Fibroblast of lung (primary cell): ENCODE measurements around the gene LAMTOR1. TPM values are rescaled to one million over a fixed set of nuclear protein-coding genes. Genes with fewer than 3 reads are reported as not detected.

Experiments
- DNase-seq, 2 donors: peaks; one replicate each; pipeline versions ENCODE4 v3.0.0 to v3.0.0-alpha.2; 2010; ENCODE audit warnings: low read depth in 2 of 2
- H2AFZ ChIP-seq: 2 replicates; pipeline ENCODE4 v1.5.1; 2012; ENCODE audit warnings: low read length, control low read depth, inconsistent platforms
- H3K27ac ChIP-seq: 2 replicates; pipeline ENCODE4 v1.5.1; 2011; ENCODE audit warnings: low read length, control low read depth; ENCODE audit not compliant: insufficient read depth
- H3K27me3 ChIP-seq: 2 replicates; pipeline ENCODE4 v1.5.1; 2011; ENCODE audit warnings: mild to moderate bottlenecking, low read length; ENCODE audit not compliant: control insufficient read depth, insufficient read depth
- H3K36me3 ChIP-seq: 2 replicates; pipeline ENCODE4 v1.5.1; 2011; ENCODE audit warnings: low read length; ENCODE audit not compliant: control insufficient read depth, insufficient read depth
- H3K4me1 ChIP-seq: 2 replicates; pipeline ENCODE4 v1.5.1; 2011; ENCODE audit warnings: low read length; ENCODE audit not compliant: control insufficient read depth, insufficient read depth; ENCODE audit errors: extremely low read depth
- H3K4me2 ChIP-seq: 2 replicates; pipeline ENCODE4 v1.5.1; 2011; ENCODE audit warnings: low read length, control low read depth; ENCODE audit not compliant: insufficient read depth; ENCODE audit errors: extremely low read depth
- H3K4me3 ChIP-seq, 4 experiments: fragments of 200-600 bp in 1 of 4; sonication (generic) in 1 of 4; replicated peaks in 1 of 4; 2 replicates each; pipeline ENCODE4 v1.5.1; 2011 to 2016; ENCODE audit warnings: low read length in 4 of 4, low read depth in 3 of 4, mild to moderate bottlenecking in 3 of 4, control low read depth in 2 of 4, inconsistent platforms in 1 of 4, mixed read lengths in 1 of 4; ENCODE audit not compliant: insufficient read depth in 1 of 4; ENCODE audit errors: control extremely low read depth in 1 of 4
- H3K79me2 ChIP-seq: 2 replicates; pipeline ENCODE4 v1.5.1; 2012; ENCODE audit warnings: mild to moderate bottlenecking, low read length, inconsistent platforms; ENCODE audit not compliant: control insufficient read depth, insufficient read depth
- H3K9ac ChIP-seq: 2 replicates; pipeline ENCODE4 v1.5.1; 2011; ENCODE audit warnings: mild to moderate bottlenecking, low read length, control low read depth; ENCODE audit not compliant: insufficient read depth
- H3K9me3 ChIP-seq: 2 replicates; pipeline ENCODE4 v1.5.1; 2012; ENCODE audit warnings: low read depth, low read length; ENCODE audit not compliant: control insufficient read depth, insufficient read depth
- H4K20me1 ChIP-seq: 2 replicates; pipeline ENCODE4 v1.5.1; 2011; ENCODE audit warnings: low read length; ENCODE audit not compliant: control insufficient read depth, insufficient read depth; ENCODE audit errors: extremely low read depth
- EZH2 ChIP-seq: IDR thresholded peaks from 2 replicates; pipeline ENCODE4 v1.5.1; 2012; ENCODE audit warnings: low read length, control low read depth, mild to moderate bottlenecking; ENCODE audit errors: missing control alignments
- polyA plus RNA-seq, 2 donors: library from polyadenylated mRNA; depleted of rRNA in 1 of 2; stranded (reverse) in 1 of 2; unstranded in 1 of 2; fragments of >200 nt; gene quantifications; 2 replicates each; pipeline ENCODE4 v1.2.1, GENCODE V29; 2011 to 2012; ENCODE audit warnings: missing spikeins in 1 of 2
- total RNA-seq: library from RNA; depleted of rRNA; stranded (reverse); fragments of >200 nt; gene quantifications from 2 replicates; pipeline ENCODE4 v1.2.1, GENCODE V29; 2014
- TF ChIP-seq, protein P1 (sequence below), 2 donors: IDR thresholded peaks in 1 of 2; conservative IDR thresholded peaks in 1 of 2; 1 replicate in 1 of 2; 2 replicates in 1 of 2; pipeline ENCODE4 v1.5.1; 2011 to 2012; ENCODE audit warnings: low read length in 2 of 2, control low read depth in 1 of 2, inconsistent platforms in 1 of 2, low read depth in 1 of 2, mild to moderate bottlenecking in 1 of 2

The LAMTOR1 gene
- total and polyA plus RNA-seq, 2 donors (not counting 1 experiment from before 2014, with no cell fraction given): 90.3 to 137 TPM

DNA sequence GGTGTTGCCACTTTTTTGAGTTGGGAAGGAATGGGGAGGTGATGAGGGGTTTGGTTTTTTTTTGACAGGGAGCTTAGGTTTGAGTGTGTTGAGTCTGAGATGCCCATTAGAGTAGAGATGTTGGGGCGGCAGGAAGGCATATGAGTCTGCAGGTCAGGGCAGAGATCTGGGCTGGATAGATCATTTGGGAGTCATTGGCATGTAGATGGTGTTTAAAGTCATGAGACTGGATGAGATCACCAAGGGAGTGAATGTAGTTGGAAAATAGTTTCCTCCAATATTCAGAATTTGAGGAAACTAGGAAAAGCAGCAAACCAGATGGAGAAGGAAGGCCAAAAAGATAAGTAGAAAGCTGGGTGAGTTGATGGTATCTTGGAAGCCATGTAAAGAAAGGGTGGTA, 11.5 kb upstream of the LAMTOR1 start:
- Histone ChIP-seq H3K9me3 (no peaks in the 10 kb centered on the region), H3K27ac (peak overlapping the region; percentile 41), H3K9ac (no peak overlapping the region), H3K79me2 (no peaks in the 10 kb centered on the region), H3K4me3 (no peak overlapping the region), H3K4me2 (no peak overlapping the region), H3K4me1 (peaks cover 8% of the 10 kb centered on the region), H3K36me3 (no peaks in the 10 kb centered on the region), H3K27me3 (no peaks in the 10 kb centered on the region), H4K20me1 (no peaks in the 10 kb centered on the region), H2AFZ (peak overlapping the region; percentile 8)
- TF ChIP-seq, protein P1, sequence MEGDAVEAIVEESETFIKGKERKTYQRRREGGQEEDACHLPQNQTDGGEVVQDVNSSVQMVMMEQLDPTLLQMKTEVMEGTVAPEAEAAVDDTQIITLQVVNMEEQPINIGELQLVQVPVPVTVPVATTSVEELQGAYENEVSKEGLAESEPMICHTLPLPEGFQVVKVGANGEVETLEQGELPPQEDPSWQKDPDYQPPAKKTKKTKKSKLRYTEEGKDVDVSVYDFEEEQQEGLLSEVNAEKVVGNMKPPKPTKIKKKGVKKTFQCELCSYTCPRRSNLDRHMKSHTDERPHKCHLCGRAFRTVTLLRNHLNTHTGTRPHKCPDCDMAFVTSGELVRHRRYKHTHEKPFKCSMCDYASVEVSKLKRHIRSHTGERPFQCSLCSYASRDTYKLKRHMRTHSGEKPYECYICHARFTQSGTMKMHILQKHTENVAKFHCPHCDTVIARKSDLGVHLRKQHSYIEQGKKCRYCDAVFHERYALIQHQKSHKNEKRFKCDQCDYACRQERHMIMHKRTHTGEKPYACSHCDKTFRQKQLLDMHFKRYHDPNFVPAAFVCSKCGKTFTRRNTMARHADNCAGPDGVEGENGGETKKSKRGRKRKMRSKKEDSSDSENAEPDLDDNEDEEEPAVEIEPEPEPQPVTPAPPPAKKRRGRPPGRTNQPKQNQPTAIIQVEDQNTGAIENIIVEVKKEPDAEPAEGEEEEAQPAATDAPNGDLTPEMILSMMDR (conservative IDR thresholded peaks at IDR 0.05 in 1 of 2, IDR thresholded peaks at IDR 0.05 in 1 of 2; ENCODE audit: low read depth in 1 of 2, low read length in 2 of 2): no peak
- TF ChIP-seq EZH2: no peak
- no peak for DNase-seq

DNA sequence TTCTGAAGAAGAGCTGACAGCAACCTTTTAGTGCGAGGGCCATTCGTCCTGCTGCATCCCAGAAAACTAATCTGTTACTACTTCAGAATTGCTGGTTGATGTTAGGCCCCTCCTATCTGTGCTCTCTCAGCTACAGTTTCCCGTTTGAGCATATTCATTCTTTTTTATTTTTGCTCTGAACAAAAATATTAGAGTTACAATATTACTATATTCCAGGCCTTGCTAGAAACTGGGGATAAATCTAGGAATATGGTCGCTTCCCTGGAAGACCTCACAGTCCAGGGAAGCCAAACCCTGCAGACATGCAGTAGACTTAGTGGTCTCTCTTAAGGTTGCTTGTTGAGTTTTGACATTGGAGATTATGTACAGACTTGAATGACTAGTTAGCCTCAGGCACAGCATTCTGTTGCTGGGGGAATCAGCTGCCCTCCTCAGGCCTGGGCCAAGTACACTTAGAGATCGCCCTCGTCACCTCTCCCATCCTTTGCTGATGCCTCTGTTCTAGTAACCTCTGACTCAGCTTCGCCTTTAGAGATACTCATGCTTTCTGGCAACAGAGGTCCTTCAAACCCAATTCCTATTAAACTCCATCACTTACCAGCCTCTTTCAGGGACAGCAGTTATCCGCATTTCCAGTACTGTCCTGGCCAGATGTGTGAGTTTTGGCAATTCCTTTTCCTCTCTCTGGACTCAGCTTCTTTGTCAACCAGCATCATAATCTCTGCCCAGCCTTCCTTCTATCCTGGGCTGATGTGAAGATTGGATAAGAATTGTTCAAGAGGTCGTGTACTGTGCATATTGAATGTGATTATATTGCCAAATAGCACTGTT, 10.1 kb upstream of the LAMTOR1 start:
- H3K27me3 ChIP-seq: no peaks in the 10 kb centered on the region
- H3K79me2 ChIP-seq: no peaks in the 10 kb centered on the region
- H3K36me3 ChIP-seq: no peaks in the 10 kb centered on the region
- H3K27ac ChIP-seq: peak overlapping the region; percentile 97
- peaks cover 8% of the 10 kb centered on the region for H3K4me1 ChIP-seq
- no peaks in the 10 kb centered on the region for H4K20me1 ChIP-seq
- peak overlapping the region; percentile 94 for H3K4me2 ChIP-seq
- no peak for TF ChIP-seq EZH2
- H2AFZ ChIP-seq: peak overlapping the region; percentile 88
- H3K4me3 ChIP-seq: peak overlapping the region; percentile 62 to 82 (median 66)
- peak in 1 of 2 donors; percentile 9 for DNase-seq
- no peaks in the 10 kb centered on the region for H3K9me3 ChIP-seq
- peak overlapping the region; percentile 65 for H3K9ac ChIP-seq

DNA sequence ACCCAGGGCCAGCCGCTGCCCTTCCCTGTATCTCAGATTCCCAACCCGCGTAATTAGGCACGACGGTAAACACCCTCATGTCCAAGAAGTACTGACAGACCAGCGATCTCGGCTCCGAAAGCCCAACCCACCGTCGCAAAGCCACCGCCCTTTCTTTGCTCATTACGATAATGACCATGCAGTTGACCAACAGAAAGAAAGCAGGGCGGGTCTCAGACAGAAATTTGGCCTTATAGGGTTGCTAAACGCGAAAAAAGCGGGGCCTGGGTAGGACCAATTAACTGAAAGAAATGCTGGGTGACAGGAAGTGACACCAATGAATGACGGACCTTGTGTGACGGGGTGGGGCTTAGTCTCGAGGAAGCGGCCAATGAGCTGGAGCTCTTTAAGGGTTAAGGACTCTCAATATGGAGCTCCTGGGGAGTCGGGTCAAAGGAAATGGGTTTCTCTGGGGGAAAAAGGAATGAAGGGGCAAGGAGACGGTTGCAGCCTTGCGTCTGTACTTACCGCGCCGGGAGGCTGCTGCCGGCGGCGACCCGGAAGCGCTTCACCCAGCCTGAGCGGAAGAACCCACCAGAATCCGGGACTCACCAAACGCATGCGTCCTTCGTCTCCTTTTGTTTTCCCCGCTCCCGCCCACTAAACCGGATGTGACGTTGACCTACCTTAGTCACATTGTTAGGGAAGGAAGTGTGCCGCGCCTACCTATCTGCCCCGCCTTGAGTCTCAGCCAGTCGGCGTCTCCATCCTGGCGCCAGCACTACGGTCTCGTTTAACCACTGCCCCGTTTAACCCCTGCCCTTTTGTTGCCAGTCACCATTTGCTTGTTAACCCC, 9.3 kb upstream of the LAMTOR1 start, which contains the start of gene ANAPC15:
ANAPC15 (minus strand) TSS at position 553 of the 835 bp plus-strand sequence. CDS start 1,419 bp downstream, outside the sequence.
- Histone ChIP-seq H4K20me1 (no peaks in the 10 kb centered on the region), H3K27me3 (no peaks in the 10 kb centered on the region), H3K4me1 (peaks cover 8% of the 10 kb centered on the region), H3K79me2 (no peaks in the 10 kb centered on the region), H2AFZ (peak within 1 kb of the TSS; percentile 88), H3K9me3 (no peaks in the 10 kb centered on the region), H3K4me3 (peak within 1 kb of the TSS; percentile 62 to 82 (median 66)), H3K4me2 (peak within 1 kb of the TSS; percentile 94), H3K9ac (peak within 1 kb of the TSS; percentile 93), H3K27ac (peak within 1 kb of the TSS; percentile 97), H3K36me3 (no peaks in the 10 kb centered on the region)
- peak; percentile 99 to 100 for DNase-seq
- TF ChIP-seq, protein P1 (conservative IDR thresholded peaks at IDR 0.05 in 1 of 2, IDR thresholded peaks at IDR 0.05 in 1 of 2; ENCODE audit: low read depth in 1 of 2, low read length in 2 of 2): no peak
- TF ChIP-seq EZH2: no peak
